Neural crest cell (in vitro differentiated cells): ENCODE data around the gene LALBA. TPM values are rescaled to one million over a fixed set of nuclear protein-coding genes. Genes with fewer than 3 reads are reported as not detected.
"Not testable (repeated sequence)": the region's sequence is repeated elsewhere in the genome, so short reads cannot be mapped to it uniquely, and the experiment has no call there.

Experiments used
- DNase-seq: peaks from one replicate; pipeline ENCODE4 v3.0.0; 2021; ENCODE audit warnings: low read depth, mixed read lengths, low spot score
- H3K27ac Mint-ChIP-seq: one replicate; pipeline ENCODE4 v1.8.0; 2021; ENCODE audit warnings: mild to moderate bottlenecking, mixed read lengths; ENCODE audit not compliant: unreplicated experiment
- H3K27me3 Mint-ChIP-seq: 2 replicates; pipeline ENCODE4 v1.8.0; 2021; ENCODE audit warnings: low read depth, mild to moderate bottlenecking, mixed read lengths
- H3K36me3 Mint-ChIP-seq: 2 replicates; pipeline ENCODE4 v1.8.0; 2021; ENCODE audit warnings: low read depth, mild to moderate bottlenecking, mixed read lengths
- H3K4me1 Mint-ChIP-seq: 2 replicates; pipeline ENCODE4 v1.8.0; 2021; ENCODE audit warnings: mixed read lengths
- H3K4me3 Mint-ChIP-seq: one replicate; pipeline ENCODE4 v1.8.0; 2021; ENCODE audit warnings: mild to moderate bottlenecking, mixed read lengths
- H3K9me3 Mint-ChIP-seq: 2 replicates; pipeline ENCODE4 v1.8.0; 2021; ENCODE audit warnings: mixed read lengths
- total RNA-seq: library from RNA; stranded (reverse); gene quantifications from 2 replicates; pipeline ENCODE4 v1.2.1, GENCODE V29; 2021
- TF ChIP-seq, protein P1 (sequence below): fragments of 200-600 bp; sonication (generic); conservative IDR thresholded peaks from 2 replicates; pipeline ENCODE4 v1.5.0; 2021; ENCODE audit warnings: antibody characterized with exemption, mild to moderate bottlenecking

The LALBA gene
- total RNA-seq, 1 donor from 2014 or later = not detected

DNA sequence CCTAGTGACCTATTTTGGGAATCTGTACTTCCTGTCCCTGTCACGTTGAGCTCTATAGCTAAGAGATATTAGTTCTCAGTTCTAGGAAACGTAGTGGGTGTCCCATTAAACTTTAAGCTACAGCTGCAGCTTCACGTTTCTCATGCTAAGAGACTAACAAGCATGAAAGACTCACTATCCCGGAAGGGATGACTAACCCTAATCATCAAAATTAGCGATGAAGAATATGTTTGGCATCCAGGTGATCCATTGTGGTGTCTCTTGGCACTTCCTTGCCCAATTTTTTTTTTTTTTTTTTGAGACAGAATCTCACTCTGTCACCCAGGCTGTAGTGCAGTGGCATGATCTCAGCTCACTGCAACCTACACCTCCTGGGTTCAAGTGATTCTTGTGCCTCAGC lies 11.0 kb upstream of the LALBA start:
- no peaks in the 10 kb centered on the region for H3K4me1 Mint-ChIP-seq

DNA sequence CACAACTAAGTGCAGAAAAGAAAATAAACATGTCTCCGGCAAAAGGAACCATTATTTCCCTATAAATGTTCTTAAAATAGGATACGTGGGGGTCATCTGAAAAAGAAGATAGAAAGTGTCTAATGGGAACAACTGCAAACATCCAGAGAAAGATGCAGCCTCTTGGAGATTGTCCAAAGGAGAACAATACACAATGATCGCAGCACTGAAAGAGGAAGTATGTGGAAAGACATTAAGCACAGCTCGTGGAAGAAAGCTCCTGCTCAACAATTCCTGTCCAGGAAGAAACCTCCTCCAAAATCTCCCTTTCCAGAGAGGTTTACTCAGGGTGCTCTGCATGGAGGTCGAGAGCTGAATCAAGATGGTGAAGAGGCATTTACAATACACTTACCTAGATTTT lies 2.5 kb upstream of the LALBA start:
- TF ChIP-seq, protein P1, sequence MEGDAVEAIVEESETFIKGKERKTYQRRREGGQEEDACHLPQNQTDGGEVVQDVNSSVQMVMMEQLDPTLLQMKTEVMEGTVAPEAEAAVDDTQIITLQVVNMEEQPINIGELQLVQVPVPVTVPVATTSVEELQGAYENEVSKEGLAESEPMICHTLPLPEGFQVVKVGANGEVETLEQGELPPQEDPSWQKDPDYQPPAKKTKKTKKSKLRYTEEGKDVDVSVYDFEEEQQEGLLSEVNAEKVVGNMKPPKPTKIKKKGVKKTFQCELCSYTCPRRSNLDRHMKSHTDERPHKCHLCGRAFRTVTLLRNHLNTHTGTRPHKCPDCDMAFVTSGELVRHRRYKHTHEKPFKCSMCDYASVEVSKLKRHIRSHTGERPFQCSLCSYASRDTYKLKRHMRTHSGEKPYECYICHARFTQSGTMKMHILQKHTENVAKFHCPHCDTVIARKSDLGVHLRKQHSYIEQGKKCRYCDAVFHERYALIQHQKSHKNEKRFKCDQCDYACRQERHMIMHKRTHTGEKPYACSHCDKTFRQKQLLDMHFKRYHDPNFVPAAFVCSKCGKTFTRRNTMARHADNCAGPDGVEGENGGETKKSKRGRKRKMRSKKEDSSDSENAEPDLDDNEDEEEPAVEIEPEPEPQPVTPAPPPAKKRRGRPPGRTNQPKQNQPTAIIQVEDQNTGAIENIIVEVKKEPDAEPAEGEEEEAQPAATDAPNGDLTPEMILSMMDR = no peak
- no peak overlapping the region for H3K27ac Mint-ChIP-seq
- DNase-seq = no peak
- peaks cover 4% of the 10 kb centered on the region for H3K27me3 Mint-ChIP-seq
- H3K4me3 Mint-ChIP-seq = no peak overlapping the region
- peaks cover 12% of the 10 kb centered on the region for H3K9me3 Mint-ChIP-seq
- no peaks in the 10 kb centered on the region for H3K36me3 Mint-ChIP-seq
- H3K4me1 Mint-ChIP-seq = no peaks in the 10 kb centered on the region

More for the DNA sequence above, 11.0 kb upstream of the LALBA start:
- TF ChIP-seq, protein P1 = no peak
- H3K27ac Mint-ChIP-seq = no peak overlapping the region
- no peaks in the 10 kb centered on the region for H3K27me3 Mint-ChIP-seq
- no peak overlapping the region for H3K4me3 Mint-ChIP-seq
- no peaks in the 10 kb centered on the region for H3K9me3 Mint-ChIP-seq
- no peak for DNase-seq
- H3K36me3 Mint-ChIP-seq = no peaks in the 10 kb centered on the region

DNA sequence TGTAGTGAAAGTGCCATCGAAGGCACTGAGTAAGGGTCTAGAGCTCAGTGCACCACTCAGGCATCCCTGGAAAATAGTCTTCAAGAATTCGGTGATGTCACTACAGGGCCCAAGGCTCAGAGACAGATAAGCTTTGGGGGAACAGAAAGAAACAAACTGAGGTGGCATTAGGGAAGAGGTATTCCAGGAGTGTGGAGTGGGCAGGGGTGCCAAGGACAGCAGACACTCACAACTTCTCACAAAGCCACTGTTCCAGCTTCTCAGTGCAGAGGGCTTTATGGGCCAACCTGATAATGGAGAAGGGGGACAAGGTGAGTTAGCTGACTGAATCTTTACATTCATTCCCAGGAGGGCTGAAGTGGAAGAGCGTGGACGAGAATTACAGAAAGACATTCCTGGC lies 2.1 kb downstream of the LALBA start:
- Mint-ChIP-seq H3K9me3 (peaks cover 9% of the 10 kb centered on the region), H3K4me1 (no peaks in the 10 kb centered on the region), H3K4me3 (no peak overlapping the region), H3K27ac (no peak overlapping the region), H3K27me3 (peaks cover 4% of the 10 kb centered on the region), H3K36me3 (no peaks in the 10 kb centered on the region)
- DNase-seq = no peak
- TF ChIP-seq, protein P1 = no peak

DNA sequence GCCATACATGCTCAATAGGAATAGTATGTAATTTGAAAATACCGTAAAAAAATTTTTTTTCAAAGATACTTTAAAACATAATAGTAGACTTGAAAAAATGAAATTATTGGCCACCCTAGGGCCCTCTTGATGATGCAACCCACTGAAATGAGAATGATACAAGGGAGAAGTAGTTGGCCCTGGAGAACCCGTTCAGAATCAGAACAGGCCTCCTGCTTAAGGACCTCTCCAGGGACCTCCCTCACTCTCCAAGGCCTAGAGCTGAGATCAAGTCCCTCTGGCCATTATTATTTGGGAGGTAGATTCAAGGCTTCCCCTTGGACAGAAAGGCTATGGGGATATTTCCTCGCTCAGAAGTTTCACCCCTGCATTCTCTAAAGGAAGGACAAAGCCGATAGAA lies 11.9 kb downstream of the LALBA start:
- Mint-ChIP-seq H3K27me3 (peaks cover 4% of the 10 kb centered on the region), H3K4me3 (no peak overlapping the region), H3K9me3 (peaks cover under 1% of the 10 kb centered on the region), H3K4me1 (no peaks in the 10 kb centered on the region), H3K27ac (no peak overlapping the region), H3K36me3 (no peaks in the 10 kb centered on the region)
- TF ChIP-seq, protein P1 = no peak
- no peak for DNase-seq

DNA sequence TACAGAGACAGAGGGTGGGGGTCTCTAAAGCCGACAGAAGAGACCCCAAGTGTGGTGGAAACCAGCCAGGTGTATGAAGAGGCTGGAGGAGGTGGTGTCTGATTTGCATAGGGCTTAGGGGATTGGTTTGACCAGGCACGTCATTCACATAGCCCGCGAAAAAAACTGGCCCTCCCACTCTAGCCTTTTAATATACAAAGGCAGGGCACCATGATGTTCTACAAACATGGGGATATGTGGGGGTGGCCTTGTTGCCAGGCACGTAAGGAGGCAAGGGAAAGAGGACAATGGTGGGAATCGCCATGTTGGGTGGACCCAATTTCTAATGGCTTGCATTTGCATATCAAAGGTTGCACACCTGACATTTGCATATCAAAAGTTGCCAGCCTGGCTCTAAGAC lies 13.2 kb downstream of the LALBA start:
- no peaks in the 10 kb centered on the region for H3K4me1 Mint-ChIP-seq
- peaks cover 2% of the 10 kb centered on the region for H3K36me3 Mint-ChIP-seq
- no peak overlapping the region for H3K4me3 Mint-ChIP-seq
- DNase-seq = no peak
- no peak overlapping the region for H3K27ac Mint-ChIP-seq
- H3K27me3 Mint-ChIP-seq = no peaks in the 10 kb centered on the region
- TF ChIP-seq, protein P1 = no peak
- H3K9me3 Mint-ChIP-seq = peaks cover 2% of the 10 kb centered on the region

DNA sequence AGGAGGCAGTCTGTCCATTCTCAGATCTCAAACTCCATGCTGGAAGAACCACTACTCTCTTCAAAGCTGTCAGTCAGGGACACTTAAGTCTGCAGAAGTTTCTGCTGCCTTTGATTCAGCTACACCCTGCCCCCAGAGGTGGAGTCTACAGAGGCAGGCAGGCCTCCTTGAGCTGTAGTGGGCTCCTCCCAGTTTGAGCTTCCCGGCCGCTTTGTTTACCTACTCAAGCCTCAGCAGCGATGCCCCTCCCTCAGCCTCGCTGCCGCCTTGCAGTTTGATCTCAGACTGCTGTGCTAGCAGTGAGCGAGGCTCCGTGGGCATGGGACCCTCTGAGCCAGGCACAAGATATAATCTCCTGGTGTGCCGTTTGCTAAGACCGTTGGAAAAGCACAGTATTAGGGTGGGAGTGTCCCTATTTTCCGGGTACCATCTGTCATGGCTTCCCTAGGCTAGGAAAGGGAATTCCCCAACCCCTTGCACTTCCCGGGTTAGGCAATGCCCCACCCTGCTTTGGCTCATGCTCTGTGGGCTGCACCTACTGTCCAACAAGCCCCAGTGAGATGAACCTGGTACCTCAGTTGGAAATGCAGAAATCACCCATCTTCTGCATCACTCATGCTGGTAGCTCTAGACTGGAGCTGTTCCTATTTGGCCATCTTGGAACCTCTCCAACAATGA lies 16.0 kb downstream of the LALBA start:
- H3K27me3 Mint-ChIP-seq = peaks cover 12% of the 10 kb centered on the region
- not testable (repeated sequence) for H3K27ac Mint-ChIP-seq, H3K9me3 Mint-ChIP-seq, H3K4me3 Mint-ChIP-seq, H3K4me1 Mint-ChIP-seq, H3K36me3 Mint-ChIP-seq, DNase-seq

DNA sequence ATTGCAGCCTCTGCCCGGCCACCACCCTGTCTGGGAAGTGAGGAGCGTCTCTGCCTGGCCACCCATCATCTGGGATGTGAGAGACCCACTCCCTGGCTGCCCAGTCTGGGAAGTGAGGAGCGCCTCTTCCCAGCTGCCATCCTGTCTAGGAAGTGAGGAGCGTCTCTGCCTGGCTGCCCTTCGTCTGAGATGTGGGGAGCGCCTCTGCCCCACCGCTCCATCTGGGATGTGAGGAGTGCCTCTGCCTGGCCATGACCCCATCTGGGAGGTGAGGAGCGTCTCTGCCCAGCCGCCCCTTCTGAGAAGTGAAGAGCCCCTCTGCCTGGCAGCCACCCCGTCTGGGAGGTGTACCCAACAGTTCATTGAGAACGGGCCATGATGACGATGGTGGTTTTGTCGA lies 18.2 kb downstream of the LALBA start:
- H3K4me3 Mint-ChIP-seq, H3K36me3 Mint-ChIP-seq, H3K9me3 Mint-ChIP-seq, DNase-seq, H3K4me1 Mint-ChIP-seq, H3K27ac Mint-ChIP-seq: not testable (repeated sequence)
- peaks cover 12% of the 10 kb centered on the region for H3K27me3 Mint-ChIP-seq

DNA sequence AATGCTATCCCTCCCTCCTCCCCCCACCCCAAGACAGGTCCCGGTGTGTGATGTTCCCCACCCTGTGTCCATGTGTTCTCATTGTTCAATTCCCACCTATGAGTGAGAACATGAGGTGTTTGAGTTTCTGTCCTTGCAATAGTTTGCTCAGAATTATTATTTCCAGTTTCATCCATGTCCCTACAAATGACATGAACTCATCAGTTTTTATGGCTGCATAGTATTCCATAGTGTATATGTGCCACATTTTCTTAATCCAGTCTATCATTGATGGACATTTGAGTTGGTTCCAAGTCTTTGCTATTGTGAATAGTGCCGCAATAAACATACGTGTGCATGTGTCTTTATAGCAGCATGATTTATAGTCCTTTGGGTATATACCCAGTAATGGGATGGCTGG lies 22.8 kb downstream of the LALBA start:
- H3K4me3 Mint-ChIP-seq, H3K4me1 Mint-ChIP-seq, DNase-seq, H3K36me3 Mint-ChIP-seq, H3K27ac Mint-ChIP-seq, H3K9me3 Mint-ChIP-seq: not testable (repeated sequence)
- peaks cover 15% of the 10 kb centered on the region for H3K27me3 Mint-ChIP-seq
